ENCODE data around the gene SIMC1.
"Not testable (repeated sequence)": the region's sequence is repeated elsewhere in the genome, so short reads cannot be mapped to it uniquely, and the experiment has no call there.

DNA sequence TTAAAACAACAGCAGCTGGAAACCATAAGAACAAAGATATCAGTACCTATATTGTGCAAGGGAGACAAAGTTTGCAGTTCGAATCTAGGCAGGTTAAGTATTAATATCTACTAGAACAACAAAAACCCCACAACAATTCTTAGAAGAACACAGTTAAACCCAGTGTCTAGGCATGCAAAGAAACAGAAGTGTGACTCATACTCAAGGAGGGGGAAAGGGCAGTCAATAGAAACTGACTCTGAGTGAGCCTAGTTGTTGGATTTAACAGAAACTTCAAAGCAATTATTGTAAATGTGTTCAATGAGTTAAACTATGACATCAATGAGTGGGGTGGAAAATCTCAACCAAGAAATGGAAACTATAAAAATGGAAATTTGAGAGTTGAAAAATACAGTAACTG, 28.2 kb downstream of the SIMC1 start:
- not testable (repeated sequence) for TF ChIP-seq EZH2phosphoT487 (IDR thresholded peaks at IDR 0.05; ENCODE audit: insufficient read depth, low read depth); EZH2 (IDR thresholded peaks at IDR 0.05; ENCODE audit: insufficient read depth, poor library complexity, severe bottlenecking)
